H1 (cell line): ENCODE measurements around the gene FGF2. TPM values are rescaled to one million over a fixed set of nuclear protein-coding genes. Genes with fewer than 3 reads are reported as not detected.

Experiments
- BRCA1 ChIP-seq: IDR thresholded peaks from 2 replicates; pipeline ENCODE4 v1.6.1; 2012; ENCODE audit warnings: low read depth, low read length, improper control_type of control experiment
- CREB1 ChIP-seq: IDR thresholded peaks from 2 replicates; pipeline ENCODE4 v1.6.1; 2012; ENCODE audit warnings: inconsistent platforms
- EGR1 ChIP-seq: IDR thresholded peaks from 2 replicates; pipeline ENCODE4 v1.6.1; 2011; ENCODE audit warnings: low read depth, low read length, borderline replicate concordance
- HDAC6 ChIP-seq: IDR thresholded peaks from one replicate; pipeline ENCODE4 v1.7.1; 2012; ENCODE audit warnings: low read depth, mild to moderate bottlenecking, inconsistent platforms, low read length, moderate library complexity
- JUN ChIP-seq: IDR thresholded peaks from 2 replicates; pipeline ENCODE4 v1.6.1; 2011; ENCODE audit warnings: low read depth, mild to moderate bottlenecking, improper control_type of control experiment, low read length
- SIN3A ChIP-seq, 2 experiments: IDR thresholded peaks in 1 of 2; conservative IDR thresholded peaks in 1 of 2; 2 replicates each; pipeline ENCODE4 v1.6.1; 2011 to 2012; ENCODE audit warnings: low read length in 2 of 2, improper control_type of control experiment in 1 of 2, low read depth in 1 of 2, mild to moderate bottlenecking in 1 of 2
- SP1 ChIP-seq: IDR thresholded peaks from 2 replicates; pipeline ENCODE4 v1.6.1; 2011; ENCODE audit warnings: low read depth, low read length
- SUZ12 ChIP-seq: fragments of 200-600 bp; sonication (generic); IDR thresholded peaks from 2 replicates; pipeline ENCODE4 v1.6.1; 2012; ENCODE audit warnings: mild to moderate bottlenecking, inconsistent platforms, low read length, moderate library complexity, mixed read lengths
- polyA plus RNA-seq, 7 experiments: library from polyadenylated mRNA; depleted of rRNA in 3 of 7; stranded (reverse) in 5 of 7; unstranded in 2 of 7; fragments of >200 nt in 5 of 7; fragments of 200-250 nt in 2 of 7; gene quantifications; 1 replicate in 5 of 7; 2 replicates in 1 of 7; 4 replicates in 1 of 7; pipeline versions ENCODE4 v1.2.1 to v1.2.3, GENCODE V29; 2011 to 2013; ENCODE audit warnings: missing spikeins in 2 of 7, mixed read lengths in 2 of 7
- total RNA-seq: library from RNA; stranded (reverse); fragmentation: NEBNext Ultra II Directional; extraction: Animal tissue kit (Norgen Biotek cat#: 25700); gene quantifications from 2 replicates; pipeline ENCODE4 v1.2.1, GENCODE V29; 2021
- TF ChIP-seq, protein P1 (sequence below): fragments of 300-600 bp; sonication (generic); IDR thresholded peaks from 2 replicates; pipeline ENCODE4 v1.7.1; 2012; ENCODE audit warnings: low read length, moderate library complexity, mild to moderate bottlenecking, inconsistent platforms; ENCODE audit not compliant: insufficient replicate concordance

The FGF2 gene
- total and polyA plus RNA-seq, 2 of the 8 experiments (the other 6 are each of a cell fraction or from before 2014, with no cell fraction given): 23.4 to 145 TPM

GRCh38 chr4:122777846-122778673, 48.6 kb upstream of the FGF2 start (continued):
- TF ChIP-seq, protein P1, sequence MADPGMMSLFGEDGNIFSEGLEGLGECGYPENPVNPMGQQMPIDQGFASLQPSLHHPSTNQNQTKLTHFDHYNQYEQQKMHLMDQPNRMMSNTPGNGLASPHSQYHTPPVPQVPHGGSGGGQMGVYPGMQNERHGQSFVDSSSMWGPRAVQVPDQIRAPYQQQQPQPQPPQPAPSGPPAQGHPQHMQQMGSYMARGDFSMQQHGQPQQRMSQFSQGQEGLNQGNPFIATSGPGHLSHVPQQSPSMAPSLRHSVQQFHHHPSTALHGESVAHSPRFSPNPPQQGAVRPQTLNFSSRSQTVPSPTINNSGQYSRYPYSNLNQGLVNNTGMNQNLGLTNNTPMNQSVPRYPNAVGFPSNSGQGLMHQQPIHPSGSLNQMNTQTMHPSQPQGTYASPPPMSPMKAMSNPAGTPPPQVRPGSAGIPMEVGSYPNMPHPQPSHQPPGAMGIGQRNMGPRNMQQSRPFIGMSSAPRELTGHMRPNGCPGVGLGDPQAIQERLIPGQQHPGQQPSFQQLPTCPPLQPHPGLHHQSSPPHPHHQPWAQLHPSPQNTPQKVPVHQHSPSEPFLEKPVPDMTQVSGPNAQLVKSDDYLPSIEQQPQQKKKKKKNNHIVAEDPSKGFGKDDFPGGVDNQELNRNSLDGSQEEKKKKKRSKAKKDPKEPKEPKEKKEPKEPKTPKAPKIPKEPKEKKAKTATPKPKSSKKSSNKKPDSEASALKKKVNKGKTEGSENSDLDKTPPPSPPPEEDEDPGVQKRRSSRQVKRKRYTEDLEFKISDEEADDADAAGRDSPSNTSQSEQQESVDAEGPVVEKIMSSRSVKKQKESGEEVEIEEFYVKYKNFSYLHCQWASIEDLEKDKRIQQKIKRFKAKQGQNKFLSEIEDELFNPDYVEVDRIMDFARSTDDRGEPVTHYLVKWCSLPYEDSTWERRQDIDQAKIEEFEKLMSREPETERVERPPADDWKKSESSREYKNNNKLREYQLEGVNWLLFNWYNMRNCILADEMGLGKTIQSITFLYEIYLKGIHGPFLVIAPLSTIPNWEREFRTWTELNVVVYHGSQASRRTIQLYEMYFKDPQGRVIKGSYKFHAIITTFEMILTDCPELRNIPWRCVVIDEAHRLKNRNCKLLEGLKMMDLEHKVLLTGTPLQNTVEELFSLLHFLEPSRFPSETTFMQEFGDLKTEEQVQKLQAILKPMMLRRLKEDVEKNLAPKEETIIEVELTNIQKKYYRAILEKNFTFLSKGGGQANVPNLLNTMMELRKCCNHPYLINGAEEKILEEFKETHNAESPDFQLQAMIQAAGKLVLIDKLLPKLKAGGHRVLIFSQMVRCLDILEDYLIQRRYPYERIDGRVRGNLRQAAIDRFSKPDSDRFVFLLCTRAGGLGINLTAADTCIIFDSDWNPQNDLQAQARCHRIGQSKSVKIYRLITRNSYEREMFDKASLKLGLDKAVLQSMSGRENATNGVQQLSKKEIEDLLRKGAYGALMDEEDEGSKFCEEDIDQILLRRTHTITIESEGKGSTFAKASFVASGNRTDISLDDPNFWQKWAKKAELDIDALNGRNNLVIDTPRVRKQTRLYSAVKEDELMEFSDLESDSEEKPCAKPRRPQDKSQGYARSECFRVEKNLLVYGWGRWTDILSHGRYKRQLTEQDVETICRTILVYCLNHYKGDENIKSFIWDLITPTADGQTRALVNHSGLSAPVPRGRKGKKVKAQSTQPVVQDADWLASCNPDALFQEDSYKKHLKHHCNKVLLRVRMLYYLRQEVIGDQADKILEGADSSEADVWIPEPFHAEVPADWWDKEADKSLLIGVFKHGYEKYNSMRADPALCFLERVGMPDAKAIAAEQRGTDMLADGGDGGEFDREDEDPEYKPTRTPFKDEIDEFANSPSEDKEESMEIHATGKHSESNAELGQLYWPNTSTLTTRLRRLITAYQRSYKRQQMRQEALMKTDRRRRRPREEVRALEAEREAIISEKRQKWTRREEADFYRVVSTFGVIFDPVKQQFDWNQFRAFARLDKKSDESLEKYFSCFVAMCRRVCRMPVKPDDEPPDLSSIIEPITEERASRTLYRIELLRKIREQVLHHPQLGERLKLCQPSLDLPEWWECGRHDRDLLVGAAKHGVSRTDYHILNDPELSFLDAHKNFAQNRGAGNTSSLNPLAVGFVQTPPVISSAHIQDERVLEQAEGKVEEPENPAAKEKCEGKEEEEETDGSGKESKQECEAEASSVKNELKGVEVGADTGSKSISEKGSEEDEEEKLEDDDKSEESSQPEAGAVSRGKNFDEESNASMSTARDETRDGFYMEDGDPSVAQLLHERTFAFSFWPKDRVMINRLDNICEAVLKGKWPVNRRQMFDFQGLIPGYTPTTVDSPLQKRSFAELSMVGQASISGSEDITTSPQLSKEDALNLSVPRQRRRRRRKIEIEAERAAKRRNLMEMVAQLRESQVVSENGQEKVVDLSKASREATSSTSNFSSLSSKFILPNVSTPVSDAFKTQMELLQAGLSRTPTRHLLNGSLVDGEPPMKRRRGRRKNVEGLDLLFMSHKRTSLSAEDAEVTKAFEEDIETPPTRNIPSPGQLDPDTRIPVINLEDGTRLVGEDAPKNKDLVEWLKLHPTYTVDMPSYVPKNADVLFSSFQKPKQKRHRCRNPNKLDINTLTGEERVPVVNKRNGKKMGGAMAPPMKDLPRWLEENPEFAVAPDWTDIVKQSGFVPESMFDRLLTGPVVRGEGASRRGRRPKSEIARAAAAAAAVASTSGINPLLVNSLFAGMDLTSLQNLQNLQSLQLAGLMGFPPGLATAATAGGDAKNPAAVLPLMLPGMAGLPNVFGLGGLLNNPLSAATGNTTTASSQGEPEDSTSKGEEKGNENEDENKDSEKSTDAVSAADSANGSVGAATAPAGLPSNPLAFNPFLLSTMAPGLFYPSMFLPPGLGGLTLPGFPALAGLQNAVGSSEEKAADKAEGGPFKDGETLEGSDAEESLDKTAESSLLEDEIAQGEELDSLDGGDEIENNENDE: no peak
- TF ChIP-seq CREB1 (no peak), BRCA1 (no peak), SUZ12 (no peak), JUN (no peak), EGR1 (no peak), HDAC6 (no peak), SIN3A (conservative IDR thresholded peaks at IDR 0.05 in 1 of 2, IDR thresholded peaks at IDR 0.05 in 1 of 2; ENCODE audit: low read depth in 1 of 2, low read length in 2 of 2) (no peak), SP1 (no peak)
